Epithelial cell of proximal tubule (primary cell): ENCODE results near the gene DRAXIN. TPM values are rescaled to one million over a fixed set of nuclear protein-coding genes. Genes with fewer than 3 reads are reported as not detected.

ENCODE experiments used
- DNase-seq: peaks from one replicate; pipeline ENCODE4 v3.0.0-alpha.2; 2011; ENCODE audit warnings: low read depth
- H3K4me3 ChIP-seq: 2 replicates; pipeline ENCODE4 v1.5.1; 2011; ENCODE audit warnings: low read depth, mild to moderate bottlenecking, low read length
- total RNA-seq: library from RNA; depleted of rRNA; stranded (reverse); fragments of >200 nt; gene quantifications from 2 replicates; pipeline ENCODE4 v1.2.3, GENCODE V29; 2015
- TF ChIP-seq, protein P1 (sequence below): conservative IDR thresholded peaks from 2 replicates; pipeline ENCODE4 v1.5.1; 2012; ENCODE audit warnings: low read depth, mild to moderate bottlenecking, low read length

DRAXIN gene
- total RNA-seq, 1 donor from 2014 or later: 0.12 TPM

DNA sequence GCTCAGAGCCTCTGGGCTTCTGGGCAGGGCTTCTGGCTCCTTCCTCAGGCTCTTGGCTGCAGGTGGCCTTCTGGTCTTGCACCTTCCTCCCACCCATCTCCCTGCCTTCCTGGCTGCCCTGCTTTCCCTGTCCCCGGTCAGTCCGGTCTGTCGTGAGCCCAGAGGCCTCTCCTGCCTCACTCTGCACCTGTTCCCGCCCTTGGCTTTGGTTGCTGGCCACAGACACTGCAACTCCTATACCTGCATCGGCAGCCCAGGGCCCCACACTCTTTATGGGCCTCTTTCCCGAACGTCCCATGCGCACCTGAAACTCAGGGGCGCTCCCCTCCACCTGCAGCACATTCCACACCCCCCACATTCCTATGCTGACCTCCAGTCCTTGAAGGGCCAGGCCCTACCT, 45.2 kb upstream of the DRAXIN start:
- no peak for DNase-seq
- H3K4me3 ChIP-seq: no peak overlapping the region
- TF ChIP-seq, protein P1, sequence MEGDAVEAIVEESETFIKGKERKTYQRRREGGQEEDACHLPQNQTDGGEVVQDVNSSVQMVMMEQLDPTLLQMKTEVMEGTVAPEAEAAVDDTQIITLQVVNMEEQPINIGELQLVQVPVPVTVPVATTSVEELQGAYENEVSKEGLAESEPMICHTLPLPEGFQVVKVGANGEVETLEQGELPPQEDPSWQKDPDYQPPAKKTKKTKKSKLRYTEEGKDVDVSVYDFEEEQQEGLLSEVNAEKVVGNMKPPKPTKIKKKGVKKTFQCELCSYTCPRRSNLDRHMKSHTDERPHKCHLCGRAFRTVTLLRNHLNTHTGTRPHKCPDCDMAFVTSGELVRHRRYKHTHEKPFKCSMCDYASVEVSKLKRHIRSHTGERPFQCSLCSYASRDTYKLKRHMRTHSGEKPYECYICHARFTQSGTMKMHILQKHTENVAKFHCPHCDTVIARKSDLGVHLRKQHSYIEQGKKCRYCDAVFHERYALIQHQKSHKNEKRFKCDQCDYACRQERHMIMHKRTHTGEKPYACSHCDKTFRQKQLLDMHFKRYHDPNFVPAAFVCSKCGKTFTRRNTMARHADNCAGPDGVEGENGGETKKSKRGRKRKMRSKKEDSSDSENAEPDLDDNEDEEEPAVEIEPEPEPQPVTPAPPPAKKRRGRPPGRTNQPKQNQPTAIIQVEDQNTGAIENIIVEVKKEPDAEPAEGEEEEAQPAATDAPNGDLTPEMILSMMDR: no peak

DNA sequence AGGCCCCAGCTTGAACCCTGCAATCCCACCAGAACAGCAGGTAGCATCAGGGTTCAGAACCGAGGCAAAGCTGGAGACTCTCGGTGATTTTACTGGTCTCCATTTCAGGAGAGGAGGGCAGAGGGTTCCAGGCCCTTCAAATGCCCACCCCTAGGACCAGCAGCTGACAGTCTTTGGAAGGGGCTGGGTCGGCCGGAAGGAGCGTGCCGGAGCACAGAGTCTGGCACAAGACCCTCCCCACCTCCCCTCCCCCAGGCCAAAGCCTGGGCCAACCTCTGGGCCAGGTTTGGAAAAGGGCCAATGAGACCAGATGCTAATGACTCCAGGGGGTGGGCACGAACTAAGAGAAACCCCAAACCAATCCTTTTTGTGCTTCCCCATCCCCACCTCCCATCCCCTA, 44.2 kb upstream of the DRAXIN start:
- TF ChIP-seq, protein P1: no peak
- H3K4me3 ChIP-seq: no peak overlapping the region
- no peak for DNase-seq

DNA sequence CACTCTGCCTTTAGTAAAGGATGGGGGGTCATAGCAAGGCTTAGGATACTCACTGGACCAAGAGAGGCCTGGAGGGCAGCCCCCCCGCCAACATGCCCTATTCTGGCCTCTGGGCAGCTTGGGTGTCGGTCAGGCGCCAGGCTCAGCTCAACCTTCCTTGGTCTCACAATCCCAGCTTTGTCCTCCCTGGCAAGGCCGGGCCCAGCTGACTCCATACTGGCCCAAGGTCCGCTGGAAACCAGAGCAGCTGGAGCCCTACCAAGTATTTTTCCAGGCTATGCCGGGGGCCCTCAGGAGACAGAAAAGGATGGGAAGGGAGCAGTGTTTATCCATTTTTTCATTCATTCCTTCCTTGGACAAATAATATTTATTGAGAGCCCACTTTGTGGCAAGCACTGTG, 43.5 kb upstream of the DRAXIN start:
- TF ChIP-seq, protein P1: no peak

DNA sequence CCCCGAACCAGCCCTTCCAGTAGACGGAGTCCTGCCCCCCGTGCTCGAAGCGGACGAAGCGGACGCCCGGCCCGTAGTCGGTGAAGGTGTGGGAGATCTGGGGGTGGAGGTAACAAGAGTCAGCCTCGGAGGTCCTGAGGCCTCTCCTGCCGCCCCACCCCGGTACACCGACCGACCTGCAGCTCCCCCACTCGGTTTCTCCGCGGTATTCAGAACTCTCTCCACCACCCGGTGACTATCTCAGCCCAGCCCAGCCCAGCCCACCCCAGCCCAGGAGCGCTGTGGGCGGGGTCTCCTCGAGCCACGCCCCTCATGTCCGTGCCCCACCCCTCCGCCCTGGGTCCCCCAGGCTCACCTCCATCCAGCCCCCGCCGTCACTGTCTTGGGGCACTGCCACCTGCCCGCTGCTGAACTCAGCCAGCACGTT, 42.8 kb upstream of the DRAXIN start:
- DNase-seq: no peak
- TF ChIP-seq, protein P1: no peak
- peak overlapping the region; percentile 2 for H3K4me3 ChIP-seq

More for the DNA sequence above, 43.5 kb upstream of the DRAXIN start:
- no peak for DNase-seq
- no peak overlapping the region for H3K4me3 ChIP-seq

DNA sequence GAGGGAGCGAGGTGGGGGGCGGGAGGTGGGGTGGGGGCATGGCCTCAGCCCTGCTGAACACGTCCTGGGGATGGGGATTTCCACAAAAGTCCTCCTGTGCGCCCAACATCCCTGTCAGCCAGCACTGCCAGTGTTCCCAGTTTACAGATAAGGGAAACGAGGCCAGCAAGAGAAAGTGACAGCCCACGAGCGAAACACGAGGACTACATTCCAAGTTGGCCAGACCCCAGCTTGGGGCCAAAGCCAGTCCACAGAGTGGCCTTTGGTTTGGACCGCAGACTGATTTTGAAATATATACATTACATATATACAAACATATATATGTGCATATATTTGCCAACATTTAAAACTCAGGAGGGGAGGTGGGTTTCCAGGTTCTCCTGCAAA, 42.3 kb upstream of the DRAXIN start:
- DNase-seq: no peak
- TF ChIP-seq, protein P1: no peak
- H3K4me3 ChIP-seq: no peak overlapping the region

DNA sequence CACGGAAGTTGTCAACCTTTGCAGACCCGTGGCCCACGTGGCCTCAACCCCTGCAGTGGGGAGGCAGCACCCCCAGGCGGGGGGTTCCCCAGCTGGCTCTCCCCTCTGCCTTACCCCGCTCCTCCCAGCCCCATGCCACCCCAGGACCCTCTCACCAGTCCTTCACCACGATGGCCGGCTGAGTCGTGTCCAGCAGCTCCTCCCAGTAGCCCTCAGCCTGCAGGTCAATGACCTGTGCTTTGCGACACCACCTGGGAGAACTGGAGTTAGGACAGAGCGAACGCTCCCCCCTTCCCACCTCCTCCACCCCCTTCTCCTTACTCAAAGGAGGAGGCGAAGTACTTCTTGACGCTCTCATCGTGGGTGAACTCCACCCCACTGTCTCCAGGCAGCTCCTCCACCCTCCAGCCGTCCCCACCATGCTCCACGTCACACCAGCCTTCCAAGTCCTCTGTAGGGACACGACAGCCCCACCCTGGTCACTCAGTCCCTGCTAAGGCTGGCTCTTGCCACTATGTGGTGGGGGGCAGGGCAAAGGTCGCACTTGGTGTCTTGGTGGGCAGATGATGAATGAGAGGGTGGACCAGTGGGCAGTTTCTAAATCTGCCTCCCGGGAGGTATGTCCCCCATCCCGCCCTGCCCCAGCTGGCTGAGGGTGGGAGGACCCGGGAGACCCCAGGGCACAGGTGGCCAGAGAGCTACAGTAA, 41.7 kb upstream of the DRAXIN start:
- DNase-seq: no peak
- TF ChIP-seq, protein P1: no peak
- H3K4me3 ChIP-seq: peak overlapping the region; percentile 26
